HepG2 (cell line): ENCODE results near the gene PDSS2. TPM values are rescaled to one million over a fixed set of nuclear protein-coding genes. Genes with fewer than 3 reads are reported as not detected.

Source experiments
- ATAC-seq: fragments of 200-7000 bp; cut with Tn5 transposase; 3 replicates; pipeline ENCODE4 v1.9.1; 2020; ENCODE audit warnings: mild to moderate bottlenecking, moderate library complexity
- BruUV-seq: library from RNA; stranded (reverse); fragments of 400-500 nt; replicated peaks from 2 replicates; lab custom pipeline; 2021; lab: Mats Ljungman, UMichigan
- CTCF ChIA-PET: fragments of 300-600 bp; formaldehyde crosslinking; extraction: SDS; loops from one replicate; lab custom pipeline; 2021; ENCODE audit warnings: low total read pairs, inconsistent platforms, low intra/inter-chr PET ratio; lab: Yijun Ruan, JAX
- POLR2A ChIA-PET: fragments of 350-600 bp; sonication (Branson Sonifier 250); formaldehyde crosslinking; loops from one replicate; lab custom pipeline; 2020; ENCODE audit warnings: antibody characterized with exemption, inconsistent platforms; lab: Yijun Ruan, JAX
- DNase-seq: peaks from one replicate; pipeline ENCODE4 v3.0.0-alpha.2; 2015; ENCODE audit warnings: low spot score
- FAIRE-seq: peaks from 3 replicates; lab custom pipeline; 2011; peaks lifted over from hg19 to GRCh38; lab: Jason Lieb, UNC
- H2AFZ ChIP-seq: one replicate; pipeline ENCODE4 v1.6.1; 2011; ENCODE audit warnings: low read length, inconsistent platforms
- H3K27ac ChIP-seq: fragments of 300-600 bp; 3 replicates; pipeline ENCODE4 v1.8.0; 2011; ENCODE audit warnings: mixed run types, mild to moderate bottlenecking, mixed read lengths, low read length, inconsistent platforms; ENCODE audit not compliant: insufficient read depth; ENCODE audit errors: extremely low read length
- H3K27me3 ChIP-seq, 2 experiments: fragments of 200-600 bp in 1 of 2; 2 replicates in 1 of 2; 3 replicates in 1 of 2; pipeline versions ENCODE4 v1.6.0 to v1.8.0; 2011; ENCODE audit warnings: low read length in 2 of 2, mild to moderate bottlenecking in 2 of 2, moderate library complexity in 2 of 2, inconsistent platforms in 1 of 2; ENCODE audit not compliant: insufficient read depth in 2 of 2, control insufficient read depth in 1 of 2
- H3K36me3 ChIP-seq, 2 experiments: fragments of 200-600 bp in 1 of 2; replicated peaks in 1 of 2; 2 replicates in 1 of 2; 3 replicates in 1 of 2; pipeline versions ENCODE4 v1.5.1 to v1.8.0; 2011; ENCODE audit warnings: low read length in 2 of 2, inconsistent platforms in 1 of 2; ENCODE audit not compliant: insufficient read depth in 2 of 2, control insufficient read depth in 1 of 2
- H3K4me1 ChIP-seq: 2 replicates; pipeline ENCODE4 v1.5.1; 2012; ENCODE audit warnings: low read length, inconsistent platforms; ENCODE audit not compliant: insufficient read depth
- H3K4me2 ChIP-seq: 2 replicates; pipeline ENCODE4 v1.6.0; 2011; ENCODE audit warnings: low read depth, low read length, inconsistent platforms
- H3K4me3 ChIP-seq, 3 experiments: fragments of 200-600 bp in 1 of 3; sonication (generic), shearing (Covaris generic) in 1 of 3; replicated peaks in 1 of 3; 2 replicates each; pipeline ENCODE4 v1.5.1; 2011 to 2016; ENCODE audit warnings: low read length in 3 of 3, inconsistent platforms in 2 of 3, low read depth in 2 of 3, mild to moderate bottlenecking in 2 of 3, control low read depth in 1 of 3, mixed read lengths in 1 of 3; ENCODE audit not compliant: insufficient read depth in 1 of 3
- H3K79me2 ChIP-seq: one replicate; pipeline ENCODE4 v1.6.1; 2011; ENCODE audit warnings: low read length, inconsistent platforms; ENCODE audit not compliant: insufficient read depth
- H3K9ac ChIP-seq: 2 replicates; pipeline ENCODE4 v1.6.0; 2011; ENCODE audit warnings: mild to moderate bottlenecking, low read depth, low read length, inconsistent platforms; ENCODE audit not compliant: insufficient read depth
- H3K9me3 ChIP-seq: 2 replicates; pipeline ENCODE4 v1.5.1; 2012; ENCODE audit warnings: mild to moderate bottlenecking, low read length
- H4K20me1 ChIP-seq: 2 replicates; pipeline ENCODE4 v1.6.0; 2011; ENCODE audit warnings: inconsistent platforms, mild to moderate bottlenecking, low read length, moderate library complexity; ENCODE audit not compliant: insufficient read depth
- GPN1 ChIP-seq: sonication (generic); formaldehyde crosslinking; IDR thresholded peaks from 2 replicates; pipeline ENCODE4 v1.5.1; 2020; ENCODE audit warnings: missing genetic modification reagents, borderline replicate concordance
- HNF1B ChIP-seq: sonication (generic); formaldehyde crosslinking; IDR thresholded peaks from 2 replicates; pipeline ENCODE4 v1.5.1; 2020; ENCODE audit warnings: mild to moderate bottlenecking, moderate library complexity, missing genetic modification reagents
- HNRNPUL1 ChIP-seq: fragments of 200-400 bp; formaldehyde crosslinking; IDR thresholded peaks from 2 replicates; pipeline ENCODE4 v1.6.1; 2017; ENCODE audit warnings: low read depth, mild to moderate bottlenecking, low read length, moderate library complexity
- SAP130 ChIP-seq: IDR thresholded peaks from 2 replicates; pipeline ENCODE4 v1.6.1; 2016; ENCODE audit warnings: low read depth
- SPEN ChIP-seq: sonication (generic); formaldehyde crosslinking; IDR thresholded peaks from 2 replicates; pipeline ENCODE4 v1.5.1; 2020; ENCODE audit warnings: low read depth, mild to moderate bottlenecking, missing genetic modification reagents
- STAG1 ChIP-seq: sonication (generic); formaldehyde crosslinking; IDR thresholded peaks from 2 replicates; pipeline ENCODE4 v1.4.0; 2020; ENCODE audit warnings: missing genetic modification reagents
- ZNF558 ChIP-seq: sonication (generic); formaldehyde crosslinking; IDR thresholded peaks from 2 replicates; pipeline ENCODE4 v1.9.0; 2022; ENCODE audit warnings: mild to moderate bottlenecking, missing genetic modification reagents, borderline replicate concordance
- WGBS: methylation state at CpG from one replicate; pipeline ENCODE4 v1.1.6; 2017; ENCODE audit warnings: low lambda C conversion rate; 5-methylcytosine and 5-hydroxymethylcytosine counted together
- in situ Hi-C: cut with HindIII; loops from 2 replicates; pipeline ENCODE4 v1.10.0; 2017; ENCODE audit warnings: low pct_unique_long_range_greater_than_20kb; ENCODE audit not compliant: extremely low pct_ligation_motif_present
- intact Hi-C: fragments of 100-400 bp; cut with micrococcal nuclease; formaldehyde crosslinking; loops from one replicate; pipeline ENCODE4 v1.10.0; 2022; ENCODE audit not compliant: unreplicated experiment
- polyA plus RNA-seq, 8 experiments: library from polyadenylated mRNA; depleted of rRNA in 3 of 8; stranded (reverse) in 7 of 8; unstranded in 1 of 8; fragments of >200 nt; fragmentation: Illumina TruSeq in 4 of 8; extraction: Trizol in 4 of 8; gene quantifications; 2 replicates each; pipeline versions ENCODE4 v1.2.1 to v1.2.3, GENCODE V29; 2011 to 2016; ENCODE audit warnings: low read depth in 4 of 8, missing spikeins in 1 of 8, mixed read lengths in 1 of 8; ENCODE audit not compliant: insufficient read depth in 1 of 8
- total RNA-seq, 5 experiments: library from RNA; depleted of rRNA; stranded (reverse); fragments of >200 nt; fragmentation: Illumina TruSeq; extraction: Trizol; gene quantifications; 2 replicates each; pipeline ENCODE4 v1.2.3, GENCODE V29; 2016; ENCODE audit warnings: low read depth in 1 of 5
- TF ChIP-seq, protein P1 (sequence below): IDR thresholded peaks from 2 replicates; pipeline ENCODE4 v1.6.1; 2012; ENCODE audit warnings: low read depth, low read length, improper control_type of control experiment
- TF ChIP-seq, protein P2 (sequence below): sonication (generic); formaldehyde crosslinking; IDR thresholded peaks from 2 replicates; pipeline ENCODE4 v1.5.0; 2020; ENCODE audit warnings: mild to moderate bottlenecking, missing genetic modification reagents, moderate library complexity
- TF ChIP-seq, protein P3 (sequence below): sonication (generic); formaldehyde crosslinking; IDR thresholded peaks from 2 replicates; pipeline ENCODE4 v1.4.0; 2020; ENCODE audit warnings: missing genetic modification reagents, mild to moderate bottlenecking, borderline replicate concordance
- TF ChIP-seq, protein P4 (sequence below): IDR thresholded peaks from 2 replicates; pipeline ENCODE4 v1.6.1; 2016; ENCODE audit warnings: mild to moderate bottlenecking
- TF ChIP-seq, protein P5 (sequence below): IDR thresholded peaks from 2 replicates; pipeline ENCODE4 v1.6.1; 2016; ENCODE audit warnings: missing compliant biosample characterization, missing genetic modification reagents, borderline replicate concordance

The PDSS2 gene
- total and polyA plus RNA-seq, 2 of the 13 experiments (the other 11 are each of a cell fraction or from before 2014, with no cell fraction given), result 16.2 to 17.0 TPM

DNA sequence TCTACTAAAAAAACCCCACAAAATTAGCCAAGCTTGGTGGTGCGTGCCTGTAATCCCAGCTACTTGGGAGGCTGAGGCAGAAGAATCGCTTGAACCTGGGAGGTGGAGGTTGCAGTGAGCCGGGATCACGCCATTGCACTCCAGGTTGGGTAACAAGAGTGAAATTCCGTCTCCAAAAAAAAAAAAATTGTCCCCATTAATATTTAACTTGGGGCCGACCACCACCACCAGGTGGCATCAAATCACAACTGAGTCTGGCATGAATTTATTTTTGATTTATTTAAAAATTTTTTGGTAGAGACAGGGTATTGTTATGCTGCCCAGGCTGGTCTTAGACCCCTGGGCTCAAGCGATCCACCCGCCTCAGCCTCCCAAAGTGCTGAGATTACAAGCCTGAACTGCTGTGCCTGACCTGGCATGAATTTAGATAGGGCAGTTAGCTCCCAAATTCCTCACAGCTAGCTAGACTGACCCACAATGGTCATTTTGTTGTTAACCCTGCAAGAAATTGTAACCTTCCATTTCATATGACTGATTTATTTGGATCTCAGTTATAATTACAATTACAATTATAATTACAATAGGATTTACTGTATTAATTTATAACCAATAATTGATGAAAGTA lies 326.9 kb downstream of the PDSS2 start:
- FAIRE-seq (no peak), ATAC-seq (peak; percentile 56), DNase-seq (peak; percentile 46)
- Histone ChIP-seq H2AFZ (no peak overlapping the region), H3K4me2 (peak overlapping the region; percentile 18; the same call in 1 of the 2 replicates), H4K20me1 (no peaks in the 10 kb centered on the region), H3K4me1 (peaks cover 42% of the 10 kb centered on the region), H3K79me2 (no peaks in the 10 kb centered on the region), H3K36me3 (no peaks in the 10 kb centered on the region), H3K4me3 (no peak overlapping the region), H3K27ac (no peak overlapping the region), H3K27me3 (no peaks in the 10 kb centered on the region), H3K9me3 (no peaks in the 10 kb centered on the region), H3K9ac (no peak overlapping the region)
- ChIA-PET CTCF (no interaction called here), POLR2A (interaction anchor here (1.5 kb wide), 1 partner anchor 17 kb away, joined by 4 read pairs; no protein-coding TSS in a partner anchor)
- in situ Hi-C loops (no loop called here), intact Hi-C loops (no loop called here)
- BruUV-seq, result no TSS peak
- WGBS, result 36% methylated on average over 8 of the region's 8 CpGs
- TF ChIP-seq, protein P1, sequence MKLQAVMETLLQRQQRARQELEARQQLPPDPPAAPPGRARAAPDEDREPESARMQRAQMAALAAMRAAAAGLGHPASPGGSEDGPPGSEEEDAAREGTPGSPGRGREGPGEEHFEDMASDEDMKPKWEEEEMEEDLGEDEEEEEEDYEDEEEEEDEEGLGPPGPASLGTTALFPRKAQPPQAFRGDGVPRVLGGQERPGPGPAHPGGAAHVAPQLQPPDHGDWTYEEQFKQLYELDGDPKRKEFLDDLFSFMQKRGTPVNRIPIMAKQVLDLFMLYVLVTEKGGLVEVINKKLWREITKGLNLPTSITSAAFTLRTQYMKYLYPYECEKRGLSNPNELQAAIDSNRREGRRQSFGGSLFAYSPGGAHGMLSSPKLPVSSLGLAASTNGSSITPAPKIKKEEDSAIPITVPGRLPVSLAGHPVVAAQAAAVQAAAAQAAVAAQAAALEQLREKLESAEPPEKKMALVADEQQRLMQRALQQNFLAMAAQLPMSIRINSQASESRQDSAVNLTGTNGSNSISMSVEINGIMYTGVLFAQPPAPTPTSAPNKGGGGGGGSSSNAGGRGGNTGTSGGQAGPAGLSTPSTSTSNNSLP, result peak; percentile 33; the same call in 1 of the 2 replicates
- no peak for TF ChIP-seq SAP130 (CRISPR knock-in tag)
- TF ChIP-seq, protein P2, sequence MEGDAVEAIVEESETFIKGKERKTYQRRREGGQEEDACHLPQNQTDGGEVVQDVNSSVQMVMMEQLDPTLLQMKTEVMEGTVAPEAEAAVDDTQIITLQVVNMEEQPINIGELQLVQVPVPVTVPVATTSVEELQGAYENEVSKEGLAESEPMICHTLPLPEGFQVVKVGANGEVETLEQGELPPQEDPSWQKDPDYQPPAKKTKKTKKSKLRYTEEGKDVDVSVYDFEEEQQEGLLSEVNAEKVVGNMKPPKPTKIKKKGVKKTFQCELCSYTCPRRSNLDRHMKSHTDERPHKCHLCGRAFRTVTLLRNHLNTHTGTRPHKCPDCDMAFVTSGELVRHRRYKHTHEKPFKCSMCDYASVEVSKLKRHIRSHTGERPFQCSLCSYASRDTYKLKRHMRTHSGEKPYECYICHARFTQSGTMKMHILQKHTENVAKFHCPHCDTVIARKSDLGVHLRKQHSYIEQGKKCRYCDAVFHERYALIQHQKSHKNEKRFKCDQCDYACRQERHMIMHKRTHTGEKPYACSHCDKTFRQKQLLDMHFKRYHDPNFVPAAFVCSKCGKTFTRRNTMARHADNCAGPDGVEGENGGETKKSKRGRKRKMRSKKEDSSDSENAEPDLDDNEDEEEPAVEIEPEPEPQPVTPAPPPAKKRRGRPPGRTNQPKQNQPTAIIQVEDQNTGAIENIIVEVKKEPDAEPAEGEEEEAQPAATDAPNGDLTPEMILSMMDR, result peak; percentile 48
- peak; percentile 67 for TF ChIP-seq HNF1B (CRISPR knock-in tag)
- TF ChIP-seq, protein P3, sequence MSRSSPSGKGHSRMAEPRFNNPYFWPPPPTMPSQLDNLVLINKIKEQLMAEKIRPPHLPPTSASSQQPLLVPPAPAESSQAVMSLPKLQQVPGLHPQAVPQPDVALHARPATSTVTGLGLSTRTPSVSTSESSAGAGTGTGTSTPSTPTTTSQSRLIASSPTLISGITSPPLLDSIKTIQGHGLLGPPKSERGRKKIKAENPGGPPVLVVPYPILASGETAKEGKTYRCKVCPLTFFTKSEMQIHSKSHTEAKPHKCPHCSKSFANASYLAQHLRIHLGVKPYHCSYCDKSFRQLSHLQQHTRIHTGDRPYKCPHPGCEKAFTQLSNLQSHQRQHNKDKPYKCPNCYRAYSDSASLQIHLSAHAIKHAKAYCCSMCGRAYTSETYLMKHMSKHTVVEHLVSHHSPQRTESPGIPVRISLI (CRISPR knock-in tag), result peak; percentile 90
- TF ChIP-seq HNRNPUL1, result peak; percentile 81
- TF ChIP-seq ZNF558 (CRISPR knock-in tag), result no peak
- TF ChIP-seq, protein P4, sequence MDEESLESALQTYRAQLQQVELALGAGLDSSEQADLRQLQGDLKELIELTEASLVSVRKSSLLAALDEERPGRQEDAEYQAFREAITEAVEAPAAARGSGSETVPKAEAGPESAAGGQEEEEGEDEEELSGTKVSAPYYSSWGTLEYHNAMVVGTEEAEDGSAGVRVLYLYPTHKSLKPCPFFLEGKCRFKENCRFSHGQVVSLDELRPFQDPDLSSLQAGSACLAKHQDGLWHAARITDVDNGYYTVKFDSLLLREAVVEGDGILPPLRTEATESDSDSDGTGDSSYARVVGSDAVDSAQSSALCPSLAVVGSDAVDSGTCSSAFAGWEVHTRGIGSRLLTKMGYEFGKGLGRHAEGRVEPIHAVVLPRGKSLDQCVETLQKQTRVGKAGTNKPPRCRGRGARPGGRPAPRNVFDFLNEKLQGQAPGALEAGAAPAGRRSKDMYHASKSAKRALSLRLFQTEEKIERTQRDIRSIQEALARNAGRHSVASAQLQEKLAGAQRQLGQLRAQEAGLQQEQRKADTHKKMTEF (CRISPR knock-in tag), result peak; percentile 34; the same call in 1 of the 2 replicates
- TF ChIP-seq STAG1, result peak; percentile 42
- TF ChIP-seq GPN1 (CRISPR knock-in tag), result no peak
- TF ChIP-seq SPEN, result no peak
- TF ChIP-seq, protein P5, sequence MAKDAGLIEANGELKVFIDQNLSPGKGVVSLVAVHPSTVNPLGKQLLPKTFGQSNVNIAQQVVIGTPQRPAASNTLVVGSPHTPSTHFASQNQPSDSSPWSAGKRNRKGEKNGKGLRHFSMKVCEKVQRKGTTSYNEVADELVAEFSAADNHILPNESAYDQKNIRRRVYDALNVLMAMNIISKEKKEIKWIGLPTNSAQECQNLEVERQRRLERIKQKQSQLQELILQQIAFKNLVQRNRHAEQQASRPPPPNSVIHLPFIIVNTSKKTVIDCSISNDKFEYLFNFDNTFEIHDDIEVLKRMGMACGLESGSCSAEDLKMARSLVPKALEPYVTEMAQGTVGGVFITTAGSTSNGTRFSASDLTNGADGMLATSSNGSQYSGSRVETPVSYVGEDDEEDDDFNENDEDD, result no peak
